ENCODE data around the gene PTPN1.
"Not testable (repeated sequence)": the region's sequence is repeated elsewhere in the genome, so short reads cannot be mapped to it uniquely, and the experiment has no call there.

Gene PTPN1

DNA sequence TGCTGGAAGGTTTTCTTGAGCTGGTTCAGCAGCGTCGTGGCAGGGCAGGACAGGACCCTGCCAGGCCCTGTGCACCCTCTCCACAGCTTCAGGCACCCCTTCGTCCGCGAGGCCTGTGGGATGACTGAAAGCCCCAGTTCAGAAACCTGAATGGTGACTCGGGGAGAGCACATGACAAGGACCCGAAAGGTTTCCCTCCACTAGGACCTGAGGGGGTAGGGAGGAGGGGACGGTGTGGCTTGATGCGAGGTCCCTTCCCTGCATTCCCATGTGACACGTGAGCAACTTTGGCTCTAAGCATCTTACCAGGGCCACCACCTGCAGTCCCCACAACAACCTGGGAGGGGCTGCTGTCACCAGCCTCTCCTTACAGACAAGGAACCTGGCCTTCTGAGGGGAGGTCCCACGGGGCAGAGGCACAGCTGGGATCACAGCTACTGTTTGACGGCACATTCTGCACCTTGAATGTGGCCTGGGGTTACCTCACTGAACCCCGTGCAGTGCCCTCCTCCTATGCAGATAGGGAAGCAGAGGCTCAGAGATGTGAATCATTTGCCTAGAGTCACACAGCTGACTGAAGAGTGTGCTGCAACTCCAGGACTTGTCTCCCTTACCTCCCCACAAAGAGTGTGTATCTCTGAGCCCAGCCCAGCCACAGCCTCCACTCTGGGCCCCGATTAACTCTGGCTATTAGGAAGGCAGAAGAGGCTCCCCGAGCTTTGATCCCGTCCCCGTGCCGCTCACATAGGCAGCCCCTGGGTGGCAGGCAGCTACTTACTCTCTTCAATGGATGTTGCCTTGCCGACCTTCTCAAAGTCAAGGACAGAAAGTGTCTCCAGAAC, 84.6 kb downstream of the PTPN1 start:
- DNase-seq (no peak), ATAC-seq (peak; percentile 22)
- H3K36me3 Mint-ChIP-seq (ENCODE audit: low read depth): no peaks in the 10 kb centered on the region
- H3K4me3 Mint-ChIP-seq: no peak overlapping the region
- no peaks in the 10 kb centered on the region for H3K4me1 Mint-ChIP-seq
- no peaks in the 10 kb centered on the region for H3K9me3 Mint-ChIP-seq
- no peaks in the 10 kb centered on the region for H3K27me3 Mint-ChIP-seq
- no peak overlapping the region for H3K27ac Mint-ChIP-seq

DNA sequence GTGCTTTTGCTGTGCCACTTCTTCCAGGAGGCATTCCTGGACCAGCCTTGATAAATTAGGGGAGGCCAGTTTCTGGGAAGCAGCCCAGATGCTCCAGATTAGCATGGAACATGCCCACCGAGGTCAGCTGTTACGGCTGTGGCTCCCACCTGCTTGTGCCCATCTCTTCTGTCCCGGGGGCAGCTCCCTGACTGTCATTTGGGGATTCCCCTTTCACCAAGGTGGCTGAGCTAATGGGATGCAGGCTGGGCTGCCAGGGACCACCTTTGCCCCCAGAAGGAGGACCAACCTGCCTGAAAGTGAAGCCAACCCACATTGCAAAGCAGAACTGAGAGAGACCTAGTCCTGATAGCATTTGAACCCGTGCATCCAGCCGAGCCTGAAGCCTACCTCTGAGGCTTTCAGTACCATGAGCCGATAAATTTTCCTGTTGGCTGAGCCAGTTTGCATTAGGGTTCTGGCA, 85.3 kb downstream of the PTPN1 start:
- no peaks in the 10 kb centered on the region for H3K36me3 Mint-ChIP-seq (ENCODE audit: low read depth)

GRCh38 chr20:50595988-50596693, 86.0 kb downstream of the PTPN1 start:
- H3K27me3 Mint-ChIP-seq: peaks cover 2% of the 10 kb centered on the region
- H3K36me3 Mint-ChIP-seq (ENCODE audit: low read depth): no peaks in the 10 kb centered on the region
- ATAC-seq (no peak), DNase-seq (no peak)
- H3K9me3 Mint-ChIP-seq: no peaks in the 10 kb centered on the region
- no peaks in the 10 kb centered on the region for H3K4me1 Mint-ChIP-seq
- no peak overlapping the region for H3K4me3 Mint-ChIP-seq
- H3K27ac Mint-ChIP-seq: no peak overlapping the region

More for the DNA sequence above, 85.3 kb downstream of the PTPN1 start:
- H3K4me1 Mint-ChIP-seq: no peaks in the 10 kb centered on the region
- DNase-seq (no peak), ATAC-seq (no peak)
- H3K4me3 Mint-ChIP-seq: no peak overlapping the region
- no peaks in the 10 kb centered on the region for H3K9me3 Mint-ChIP-seq
- no peaks in the 10 kb centered on the region for H3K27me3 Mint-ChIP-seq
- H3K27ac Mint-ChIP-seq: no peak overlapping the region

DNA sequence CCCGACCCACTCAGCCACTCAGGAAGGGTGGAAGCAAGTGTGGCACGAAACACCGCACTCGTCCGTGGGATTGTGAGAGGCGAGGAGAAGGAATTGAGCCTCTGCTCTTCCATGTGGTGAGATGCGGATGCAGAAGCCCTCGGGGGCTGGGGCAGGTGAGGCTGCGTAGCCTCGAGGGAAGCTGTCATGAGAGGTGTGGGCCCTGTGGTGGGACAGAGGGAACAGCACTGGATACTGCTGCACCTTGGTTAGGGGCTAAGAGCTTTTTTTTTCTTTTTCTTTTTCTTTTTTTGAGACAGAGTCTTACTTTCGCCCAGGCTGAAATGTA, 86.5 kb downstream of the PTPN1 start:
- peaks cover 2% of the 10 kb centered on the region for H3K27me3 Mint-ChIP-seq
- H3K9me3 Mint-ChIP-seq: no peaks in the 10 kb centered on the region
- no peak for DNase-seq
- no peak overlapping the region for H3K27ac Mint-ChIP-seq
- H3K4me3 Mint-ChIP-seq: no peak overlapping the region
- no peaks in the 10 kb centered on the region for H3K4me1 Mint-ChIP-seq
- no peaks in the 10 kb centered on the region for H3K36me3 Mint-ChIP-seq (ENCODE audit: low read depth)
- ATAC-seq: no peak

- Mint-ChIP-seq H3K4me1 (no peaks in the 10 kb centered on the region), H3K4me3 (no peak overlapping the region), H3K27me3 (peaks cover 2% of the 10 kb centered on the region), H3K9me3 (no peaks in the 10 kb centered on the region), H3K27ac (no peak overlapping the region), H3K36me3 (ENCODE audit: low read depth) (no peaks in the 10 kb centered on the region)
- ATAC-seq (no peak), DNase-seq (no peak)
These were observed 87.3 kb downstream of the PTPN1 start for GRCh38 chr20:50597406-50597969.

DNA sequence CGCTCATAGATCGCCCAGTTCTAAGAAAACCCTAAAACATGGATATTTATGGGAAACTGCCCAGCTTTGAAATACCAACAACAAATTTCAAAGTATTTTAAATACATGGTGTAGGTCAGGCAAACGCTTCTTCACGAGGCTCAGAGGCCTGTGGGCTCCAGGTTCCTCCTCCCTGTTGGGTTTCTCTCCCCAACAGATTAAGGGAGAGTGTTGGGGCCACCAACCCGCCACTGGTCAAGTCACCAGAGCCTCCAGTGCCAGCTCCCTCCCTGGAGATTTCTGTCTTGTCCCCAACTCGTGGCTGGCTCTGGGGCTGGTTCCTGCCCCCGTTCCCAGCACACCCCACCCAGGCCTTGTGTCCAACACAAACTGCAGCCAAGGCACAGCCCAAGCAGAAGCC, 87.9 kb downstream of the PTPN1 start:
- Mint-ChIP-seq H3K4me3 (no peak overlapping the region), H3K27ac (no peak overlapping the region), H3K4me1 (no peaks in the 10 kb centered on the region)

GRCh38 chr20:50598768-50599167, 88.6 kb downstream of the PTPN1 start:
- not testable (repeated sequence) for H3K4me1 Mint-ChIP-seq; H3K27me3 Mint-ChIP-seq; H3K36me3 Mint-ChIP-seq (ENCODE audit: low read depth); ATAC-seq; DNase-seq; H3K9me3 Mint-ChIP-seq; H3K27ac Mint-ChIP-seq; H3K4me3 Mint-ChIP-seq

More for the DNA sequence above, 87.9 kb downstream of the PTPN1 start:
- ATAC-seq (no peak), DNase-seq (no peak)
- Mint-ChIP-seq H3K27me3 (peaks cover 2% of the 10 kb centered on the region), H3K9me3 (no peaks in the 10 kb centered on the region), H3K36me3 (ENCODE audit: low read depth) (no peaks in the 10 kb centered on the region)

DNA sequence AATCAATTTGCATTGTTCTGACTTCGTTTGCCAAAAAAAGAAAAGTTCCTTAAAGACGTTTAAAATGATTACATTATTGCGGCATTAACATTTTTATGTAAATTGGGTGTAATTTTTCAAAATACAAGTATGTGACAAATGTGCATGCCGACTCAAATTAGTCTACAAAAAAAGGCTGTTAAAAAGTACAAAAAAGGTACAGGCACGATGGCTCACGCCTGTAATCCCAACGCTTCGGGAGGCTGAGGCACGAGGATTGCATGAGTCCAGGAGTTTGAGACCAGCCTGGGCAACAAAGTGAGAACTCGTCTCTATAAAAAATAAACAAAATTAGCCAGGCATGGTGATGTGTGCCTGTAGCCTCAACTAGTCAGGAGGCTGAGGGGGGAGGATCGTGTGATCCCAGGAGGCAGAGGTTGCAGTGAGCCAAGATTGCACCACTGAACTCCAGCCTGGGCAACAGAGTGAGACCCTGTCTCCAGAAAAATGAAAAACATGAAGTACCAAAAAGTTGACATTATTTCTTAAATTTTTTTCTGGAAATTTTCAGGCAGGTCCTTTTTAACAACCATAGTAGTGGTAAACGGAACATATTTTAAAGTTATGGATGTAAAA, 90.2 kb downstream of the PTPN1 start:
- Mint-ChIP-seq H3K9me3 (no peaks in the 10 kb centered on the region), H3K36me3 (ENCODE audit: low read depth) (no peaks in the 10 kb centered on the region), H3K27me3 (peaks cover 2% of the 10 kb centered on the region), H3K4me3 (no peak overlapping the region), H3K27ac (no peak overlapping the region), H3K4me1 (no peaks in the 10 kb centered on the region)
- DNase-seq (no peak), ATAC-seq (no peak)

DNA sequence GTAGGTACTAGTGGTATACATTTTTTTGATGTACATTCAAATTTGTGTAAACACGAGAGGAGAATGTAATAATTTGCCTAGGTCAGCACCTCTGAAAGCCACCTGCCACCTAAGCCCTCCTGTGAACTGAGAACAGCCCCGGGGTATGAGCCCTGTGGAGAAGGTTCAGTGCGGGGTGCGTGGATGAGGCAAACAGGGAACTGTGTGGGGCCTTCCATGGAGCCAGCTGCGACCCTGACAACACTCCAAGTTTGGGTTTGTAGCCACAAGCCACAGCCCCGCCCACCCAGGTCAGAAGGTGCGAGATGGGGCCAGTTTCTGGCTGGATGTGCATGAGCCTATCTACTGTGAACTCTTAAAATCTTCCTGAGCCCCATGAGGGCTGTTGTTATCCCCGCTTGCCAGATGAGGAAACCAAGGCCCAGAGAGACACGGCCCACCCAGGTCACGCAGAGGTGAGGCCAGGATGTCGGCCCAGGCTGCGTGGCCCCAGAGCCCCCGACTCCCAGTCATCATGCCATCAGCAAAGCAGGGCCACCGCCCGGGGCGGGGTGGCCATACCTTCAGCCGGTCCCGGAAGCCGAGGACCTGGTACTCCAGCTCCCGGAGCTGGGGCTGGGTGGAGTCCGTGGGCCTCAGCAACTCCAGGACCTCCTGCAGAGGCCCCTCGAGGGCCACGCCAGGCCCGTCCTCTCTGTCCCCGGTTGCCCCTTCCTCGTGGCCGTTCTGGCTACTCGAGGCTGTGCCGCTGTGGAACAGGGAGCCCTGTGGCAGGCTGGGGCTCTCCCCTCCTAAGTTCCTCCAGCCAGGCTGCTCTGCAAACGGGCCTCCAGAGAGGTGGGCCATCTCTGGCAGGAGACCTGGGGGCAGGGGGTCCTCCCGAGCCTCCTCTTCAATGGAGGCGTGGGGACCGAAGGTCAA, 91.6 kb downstream of the PTPN1 start:
- peaks cover 2% of the 10 kb centered on the region for H3K27me3 Mint-ChIP-seq
- no peak for DNase-seq
- ATAC-seq: no peak
- no peaks in the 10 kb centered on the region for H3K9me3 Mint-ChIP-seq
- no peak overlapping the region for H3K27ac Mint-ChIP-seq
- no peaks in the 10 kb centered on the region for H3K4me1 Mint-ChIP-seq
- no peaks in the 10 kb centered on the region for H3K36me3 Mint-ChIP-seq (ENCODE audit: low read depth)
- no peak overlapping the region for H3K4me3 Mint-ChIP-seq

GRCh38 chr20:50602432-50603088, 92.4 kb downstream of the PTPN1 start:
- H3K4me1 Mint-ChIP-seq: no peaks in the 10 kb centered on the region
- no peak for DNase-seq
- peak; percentile 7 for ATAC-seq
- no peaks in the 10 kb centered on the region for H3K36me3 Mint-ChIP-seq (ENCODE audit: low read depth)
- H3K27me3 Mint-ChIP-seq: peaks cover 2% of the 10 kb centered on the region
- no peak overlapping the region for H3K4me3 Mint-ChIP-seq
- H3K9me3 Mint-ChIP-seq: no peaks in the 10 kb centered on the region
- H3K27ac Mint-ChIP-seq: no peak overlapping the region

DNA sequence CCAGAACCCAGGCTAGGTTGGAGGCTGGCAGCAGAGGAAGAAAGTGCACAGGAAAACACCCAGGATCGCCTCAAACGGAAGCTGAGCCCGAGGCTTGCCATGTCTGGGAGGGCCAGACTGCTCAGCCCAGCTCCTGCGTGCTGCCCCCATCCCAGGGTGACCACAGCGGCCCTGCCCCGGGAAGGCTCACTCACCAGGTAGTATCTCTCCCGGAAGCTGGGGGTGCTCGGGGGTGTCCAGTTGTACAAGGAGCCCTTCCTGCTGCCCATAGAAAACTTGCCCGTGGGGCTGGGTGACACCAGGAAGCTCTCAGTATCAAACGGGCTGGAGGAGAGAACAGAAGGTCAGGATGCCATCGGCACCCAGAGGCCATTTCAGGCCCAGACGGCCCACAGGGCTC, 94.3 kb downstream of the PTPN1 start:
- Mint-ChIP-seq H3K27ac (no peak overlapping the region), H3K4me3 (no peak overlapping the region), H3K36me3 (ENCODE audit: low read depth) (no peaks in the 10 kb centered on the region), H3K4me1 (no peaks in the 10 kb centered on the region), H3K9me3 (no peaks in the 10 kb centered on the region), H3K27me3 (peaks cover 2% of the 10 kb centered on the region)
- DNase-seq (no peak), ATAC-seq (no peak)

- DNase-seq (no peak), ATAC-seq (no peak)
- H3K27me3 Mint-ChIP-seq: peaks cover 2% of the 10 kb centered on the region
- no peak overlapping the region for H3K27ac Mint-ChIP-seq
- H3K4me3 Mint-ChIP-seq: no peak overlapping the region
- no peaks in the 10 kb centered on the region for H3K4me1 Mint-ChIP-seq
- no peaks in the 10 kb centered on the region for H3K36me3 Mint-ChIP-seq (ENCODE audit: low read depth)
- no peaks in the 10 kb centered on the region for H3K9me3 Mint-ChIP-seq
These were observed 95.0 kb downstream of the PTPN1 start for GRCh38 chr20:50605136-50605535.

GRCh38 chr20:50607436-50607835, 97.3 kb downstream of the PTPN1 start:
- H3K9me3 Mint-ChIP-seq: no peaks in the 10 kb centered on the region
- DNase-seq: no peak
- no peak for ATAC-seq
- no peak overlapping the region for H3K4me3 Mint-ChIP-seq
- no peaks in the 10 kb centered on the region for H3K36me3 Mint-ChIP-seq (ENCODE audit: low read depth)
- no peaks in the 10 kb centered on the region for H3K4me1 Mint-ChIP-seq
- no peaks in the 10 kb centered on the region for H3K27me3 Mint-ChIP-seq
- no peak overlapping the region for H3K27ac Mint-ChIP-seq
